GM19468 (cell line): ENCODE measurements around the gene GAA.

ENCODE experiments used
- ATAC-seq: cut with Tn5 transposase; IDR thresholded peaks from one replicate; pipeline ENCODE4 v1.9.1; 2021; ENCODE audit warnings: mild to moderate bottlenecking, moderate library complexity, moderate number of reproducible peaks; ENCODE audit not compliant: unreplicated experiment; ENCODE audit errors: extremely low read depth

Gene GAA

GRCh38 chr17:80102664-80103448 is 1.5 kb downstream of the GAA start:
- no peak for ATAC-seq

- ATAC-seq, result no peak
Observed at GRCh38 chr17:80103449-80104085, 2.2 kb downstream of the GAA start.

GRCh38 chr17:80104321-80104955 is 3.1 kb downstream of the GAA start:
- no peak for ATAC-seq

- ATAC-seq, result no peak
Observed at GRCh38 chr17:80104956-80105375, 3.6 kb downstream of the GAA start.

- no peak for ATAC-seq
Observed at GRCh38 chr17:80105762-80106161, 4.4 kb downstream of the GAA start.

- no peak for ATAC-seq
Observed at GRCh38 chr17:80106176-80106575, 4.8 kb downstream of the GAA start.

GRCh38 chr17:80106751-80107150 is 5.4 kb downstream of the GAA start:
- no peak for ATAC-seq

GRCh38 chr17:80107231-80108021 is 6.0 kb downstream of the GAA start:
- no peak for ATAC-seq

- no peak for ATAC-seq
Observed at GRCh38 chr17:80108036-80108971, 6.9 kb downstream of the GAA start.

- ATAC-seq, result no peak
Observed at GRCh38 chr17:80109066-80109660, 7.8 kb downstream of the GAA start.

- ATAC-seq, result no peak
Observed at GRCh38 chr17:80109713-80110446, 8.5 kb downstream of the GAA start.

GRCh38 chr17:80110447-80110812 is 9.0 kb downstream of the GAA start:
- no peak for ATAC-seq

- no peak for ATAC-seq
Observed at GRCh38 chr17:80110927-80111701, 9.7 kb downstream of the GAA start.

GRCh38 chr17:80111702-80112470 is 10.5 kb downstream of the GAA start:
- no peak for ATAC-seq

- no peak for ATAC-seq
Observed at GRCh38 chr17:80112471-80113032, 11.2 kb downstream of the GAA start.

GRCh38 chr17:80113033-80113484 is 11.7 kb downstream of the GAA start:
- ATAC-seq, result no peak

GRCh38 chr17:80114758-80115157 is 13.4 kb downstream of the GAA start:
- no peak for ATAC-seq
